Kidney epithelial cell (primary cell): ENCODE results near the gene PSTPIP1. TPM values are rescaled to one million over a fixed set of nuclear protein-coding genes. Genes with fewer than 3 reads are reported as not detected.

Experiments
- DNase-seq: peaks from one replicate; pipeline ENCODE4 v3.0.0-alpha.2; 2010; ENCODE audit warnings: low read depth
- H3K27me3 ChIP-seq: 2 replicates; pipeline ENCODE4 v1.6.0; 2011; ENCODE audit warnings: low read length; ENCODE audit not compliant: control insufficient read depth, insufficient read depth
- H3K36me3 ChIP-seq: 2 replicates; pipeline ENCODE4 v1.5.1; 2011; ENCODE audit warnings: low read length; ENCODE audit not compliant: control insufficient read depth, insufficient read depth
- H3K4me3 ChIP-seq: 2 replicates; pipeline ENCODE4 v1.5.1; 2011; ENCODE audit warnings: low read depth, mild to moderate bottlenecking, control low read depth, low read length
- total RNA-seq: library from RNA; depleted of rRNA; stranded (reverse); fragments of >200 nt; gene quantifications from 2 replicates; pipeline ENCODE4 v1.2.3, GENCODE V29; 2015
- TF ChIP-seq, protein P1 (sequence below): IDR thresholded peaks from 2 replicates; pipeline ENCODE4 v1.5.1; 2011; ENCODE audit warnings: mild to moderate bottlenecking, moderate library complexity, low read length, control low read depth, inconsistent platforms; ENCODE audit not compliant: insufficient read depth, poor library complexity, severe bottlenecking

Gene PSTPIP1
- total RNA-seq, 1 donor from 2014 or later: not detected

DNA sequence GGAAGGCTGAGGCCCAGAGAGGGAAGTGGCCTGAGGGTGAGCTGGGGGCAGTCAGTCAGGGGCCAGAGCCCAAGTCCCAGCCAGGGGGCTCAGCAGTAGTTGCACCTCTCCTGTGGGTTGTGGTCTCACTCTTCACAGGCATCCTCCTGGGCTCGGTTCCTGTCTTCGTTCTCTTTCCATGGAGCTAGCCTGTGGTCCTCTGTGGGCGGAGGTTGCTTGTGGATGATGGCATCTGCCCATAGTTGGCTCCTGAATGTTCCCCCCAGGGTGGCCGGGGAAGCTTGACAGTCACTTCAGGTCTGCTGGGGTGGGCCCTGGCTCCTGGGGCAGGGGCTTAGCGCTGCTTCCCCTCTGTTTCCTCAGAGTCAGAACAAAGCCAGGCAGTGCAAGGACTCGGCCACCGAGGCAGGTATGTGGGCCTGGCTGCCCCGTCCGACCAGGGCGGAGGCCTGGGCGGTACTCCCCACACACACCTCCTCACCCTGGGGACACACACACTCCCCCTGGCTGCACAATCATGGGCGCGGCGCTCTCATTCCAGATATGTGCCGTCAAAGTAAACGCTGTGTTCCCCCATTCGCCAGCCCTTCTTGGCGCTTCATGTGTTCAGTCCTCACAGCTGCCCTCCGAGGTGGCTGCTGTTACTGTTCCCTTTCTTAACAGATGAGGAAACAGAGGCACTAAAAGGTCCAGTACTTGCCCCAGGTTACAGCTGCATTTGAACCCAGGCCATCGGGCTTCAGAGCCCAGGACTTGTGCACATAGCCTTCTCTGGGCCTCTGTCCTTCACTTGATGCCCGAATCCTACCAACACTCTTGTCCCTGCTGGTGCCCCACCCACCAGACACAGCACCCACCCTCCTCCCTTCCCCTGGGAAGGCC, 34.5 kb downstream of the PSTPIP1 start:
- Histone ChIP-seq H3K27me3 (peaks cover 5% of the 10 kb centered on the region), H3K4me3 (no peak overlapping the region), H3K36me3 (no peaks in the 10 kb centered on the region)
- TF ChIP-seq, protein P1, sequence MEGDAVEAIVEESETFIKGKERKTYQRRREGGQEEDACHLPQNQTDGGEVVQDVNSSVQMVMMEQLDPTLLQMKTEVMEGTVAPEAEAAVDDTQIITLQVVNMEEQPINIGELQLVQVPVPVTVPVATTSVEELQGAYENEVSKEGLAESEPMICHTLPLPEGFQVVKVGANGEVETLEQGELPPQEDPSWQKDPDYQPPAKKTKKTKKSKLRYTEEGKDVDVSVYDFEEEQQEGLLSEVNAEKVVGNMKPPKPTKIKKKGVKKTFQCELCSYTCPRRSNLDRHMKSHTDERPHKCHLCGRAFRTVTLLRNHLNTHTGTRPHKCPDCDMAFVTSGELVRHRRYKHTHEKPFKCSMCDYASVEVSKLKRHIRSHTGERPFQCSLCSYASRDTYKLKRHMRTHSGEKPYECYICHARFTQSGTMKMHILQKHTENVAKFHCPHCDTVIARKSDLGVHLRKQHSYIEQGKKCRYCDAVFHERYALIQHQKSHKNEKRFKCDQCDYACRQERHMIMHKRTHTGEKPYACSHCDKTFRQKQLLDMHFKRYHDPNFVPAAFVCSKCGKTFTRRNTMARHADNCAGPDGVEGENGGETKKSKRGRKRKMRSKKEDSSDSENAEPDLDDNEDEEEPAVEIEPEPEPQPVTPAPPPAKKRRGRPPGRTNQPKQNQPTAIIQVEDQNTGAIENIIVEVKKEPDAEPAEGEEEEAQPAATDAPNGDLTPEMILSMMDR: no peak
- DNase-seq: no peak

DNA sequence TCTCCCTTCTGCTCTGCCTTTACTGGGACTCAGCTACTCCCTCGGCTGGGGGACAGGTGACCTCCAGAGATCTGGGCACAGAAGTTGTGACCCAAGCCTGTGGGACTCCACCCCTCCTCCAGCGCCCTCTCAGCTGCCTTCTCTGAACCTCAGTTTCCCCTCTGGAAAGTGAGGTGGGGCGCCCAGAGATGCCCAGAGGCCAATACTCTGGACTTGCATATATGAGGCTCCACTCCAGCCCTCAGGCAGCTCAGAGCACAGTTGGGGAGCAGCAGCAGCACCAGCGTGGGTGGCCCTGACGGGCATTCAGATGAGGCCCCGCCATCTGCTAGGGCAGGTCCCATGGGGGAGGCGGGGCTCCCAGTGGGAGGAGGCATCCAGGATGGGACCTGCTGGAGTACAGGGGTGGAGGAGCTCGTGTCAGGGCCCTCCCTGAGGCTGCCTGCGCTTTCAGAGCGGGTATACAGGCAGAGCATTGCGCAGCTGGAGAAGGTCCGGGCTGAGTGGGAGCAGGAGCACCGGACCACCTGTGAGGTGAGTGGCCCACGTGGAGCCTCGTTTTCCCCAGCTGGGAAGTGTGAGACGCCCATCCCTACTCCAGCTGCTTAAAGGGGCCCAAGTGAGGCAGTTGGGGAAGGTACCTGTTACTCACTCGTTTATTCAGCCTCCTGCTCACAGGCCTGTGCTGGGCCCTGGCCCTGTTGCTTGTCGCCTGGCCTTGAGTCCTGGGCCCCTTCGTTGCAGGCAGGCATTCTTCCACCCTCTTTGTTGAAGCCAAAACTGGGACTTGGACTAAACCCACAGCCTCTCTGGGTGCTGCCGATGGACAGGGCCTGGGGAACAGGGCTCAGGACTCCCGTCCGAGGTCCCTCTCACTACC, 35.4 kb downstream of the PSTPIP1 start:
- DNase-seq: no peak
- no peaks in the 10 kb centered on the region for H3K36me3 ChIP-seq
- TF ChIP-seq, protein P1: no peak
- no peak overlapping the region for H3K4me3 ChIP-seq
- peaks cover 5% of the 10 kb centered on the region for H3K27me3 ChIP-seq

DNA sequence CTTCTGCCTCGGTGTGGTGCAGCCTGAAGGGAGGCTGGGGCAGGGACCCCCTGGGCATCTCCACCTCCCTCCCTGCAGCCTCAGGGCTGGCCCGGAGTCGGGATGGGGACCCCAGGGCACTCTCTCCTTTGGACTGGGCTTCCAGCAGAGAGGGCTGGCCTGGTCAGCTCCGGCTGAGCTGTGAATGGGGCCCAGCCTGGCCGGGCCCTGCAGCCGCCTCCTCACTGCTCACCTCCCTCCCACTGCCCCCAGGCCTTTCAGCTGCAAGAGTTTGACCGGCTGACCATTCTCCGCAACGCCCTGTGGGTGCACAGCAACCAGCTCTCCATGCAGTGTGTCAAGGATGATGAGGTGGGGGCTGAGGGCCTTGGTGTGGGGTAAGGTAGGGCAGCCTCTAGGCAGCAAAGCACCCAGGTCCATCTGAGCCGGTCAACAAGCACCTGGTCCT, 36.0 kb downstream of the PSTPIP1 start:
- TF ChIP-seq, protein P1: no peak
- Histone ChIP-seq H3K36me3 (no peaks in the 10 kb centered on the region), H3K27me3 (peaks cover 5% of the 10 kb centered on the region), H3K4me3 (no peak overlapping the region)
- no peak for DNase-seq

DNA sequence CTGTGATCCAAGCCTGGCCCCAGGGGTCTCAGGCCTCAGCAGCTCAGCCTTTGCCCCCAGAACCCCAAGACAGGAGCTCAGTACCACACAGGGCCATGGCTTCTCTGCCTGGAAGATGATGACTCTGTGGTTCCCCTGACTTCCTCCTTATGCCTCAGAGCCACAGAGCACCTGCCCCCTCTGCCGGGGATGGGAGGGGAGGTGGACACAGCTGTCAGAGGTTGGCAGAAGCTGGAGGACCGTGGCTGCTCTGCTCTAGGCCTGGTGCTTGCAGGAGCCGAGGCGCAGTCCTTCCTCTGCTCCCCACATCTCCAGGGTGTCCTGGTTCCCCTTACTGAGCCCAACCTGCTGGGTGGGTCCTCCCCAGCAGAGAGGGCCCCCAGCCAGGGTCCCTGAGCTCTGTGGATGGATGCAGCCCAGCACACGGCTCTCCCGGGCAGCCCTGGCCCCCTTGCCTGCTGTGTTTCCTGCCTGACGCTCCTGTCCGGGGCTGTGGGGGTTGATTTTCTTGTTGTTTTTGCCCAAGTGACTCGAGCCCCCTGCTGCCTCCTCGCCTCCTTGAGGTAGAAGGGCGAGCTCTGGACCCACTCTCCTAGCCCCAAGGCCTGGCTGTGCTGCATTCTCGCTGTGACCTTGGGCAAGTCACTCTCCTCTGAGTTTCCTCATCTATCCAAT, 36.6 kb downstream of the PSTPIP1 start:
- DNase-seq: no peak
- Histone ChIP-seq H3K27me3 (peaks cover 5% of the 10 kb centered on the region), H3K4me3 (no peak overlapping the region), H3K36me3 (no peaks in the 10 kb centered on the region)
- TF ChIP-seq, protein P1: no peak

DNA sequence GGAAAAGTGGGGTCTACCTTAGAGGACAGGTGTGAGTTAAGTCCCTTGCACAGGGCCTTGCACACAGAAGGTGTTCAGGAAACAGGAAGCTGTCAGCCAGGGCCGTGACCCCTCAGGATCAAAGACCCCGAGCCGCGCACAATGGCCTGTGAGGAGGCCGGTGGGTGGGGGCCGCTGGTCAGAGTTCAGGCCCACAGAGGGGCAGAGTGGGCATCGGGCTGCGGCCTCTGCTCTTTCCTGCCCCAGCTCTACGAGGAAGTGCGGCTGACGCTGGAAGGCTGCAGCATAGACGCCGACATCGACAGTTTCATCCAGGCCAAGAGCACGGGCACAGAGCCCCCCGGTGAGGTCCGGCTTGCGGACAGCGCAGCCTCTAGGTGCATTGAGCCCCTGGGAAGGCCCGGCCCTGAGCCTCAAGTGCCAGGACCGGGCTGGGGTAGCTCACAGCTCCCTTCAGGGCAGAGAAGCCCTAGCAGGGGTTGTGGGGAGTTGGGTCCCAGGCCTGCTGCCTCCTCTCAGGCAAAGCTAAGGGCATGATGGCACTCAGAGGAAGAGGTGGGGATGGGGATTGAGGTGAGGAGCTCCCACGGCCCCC, 37.2 kb downstream of the PSTPIP1 start:
- TF ChIP-seq, protein P1: no peak
- Histone ChIP-seq H3K27me3 (peaks cover 5% of the 10 kb centered on the region), H3K36me3 (no peaks in the 10 kb centered on the region), H3K4me3 (no peak overlapping the region)
- DNase-seq: no peak
